Thyroid gland (tissue), 4 donors: ENCODE measurements around the gene PPP3CA.

ENCODE experiments used
- CTCF ChIP-seq, 6 experiments: fragments of 200-600 bp in 3 of 6; fragments of 450-650 bp in 3 of 6; sonication (generic) in 3 of 6; IDR thresholded peaks; one replicate each; pipeline ENCODE4 v1.5.1; 2016 to 2019; ENCODE audit warnings: antibody characterized with exemption in 6 of 6, mild to moderate bottlenecking in 2 of 6, inconsistent platforms in 1 of 6, moderate library complexity in 1 of 6
- POLR2A ChIP-seq, 2 donors: fragments of 450-650 bp; IDR thresholded peaks; one replicate each; pipeline ENCODE4 v1.6.1; 2017; ENCODE audit warnings: antibody characterized with exemption in 2 of 2, mild to moderate bottlenecking in 2 of 2, moderate library complexity in 1 of 2

DNA sequence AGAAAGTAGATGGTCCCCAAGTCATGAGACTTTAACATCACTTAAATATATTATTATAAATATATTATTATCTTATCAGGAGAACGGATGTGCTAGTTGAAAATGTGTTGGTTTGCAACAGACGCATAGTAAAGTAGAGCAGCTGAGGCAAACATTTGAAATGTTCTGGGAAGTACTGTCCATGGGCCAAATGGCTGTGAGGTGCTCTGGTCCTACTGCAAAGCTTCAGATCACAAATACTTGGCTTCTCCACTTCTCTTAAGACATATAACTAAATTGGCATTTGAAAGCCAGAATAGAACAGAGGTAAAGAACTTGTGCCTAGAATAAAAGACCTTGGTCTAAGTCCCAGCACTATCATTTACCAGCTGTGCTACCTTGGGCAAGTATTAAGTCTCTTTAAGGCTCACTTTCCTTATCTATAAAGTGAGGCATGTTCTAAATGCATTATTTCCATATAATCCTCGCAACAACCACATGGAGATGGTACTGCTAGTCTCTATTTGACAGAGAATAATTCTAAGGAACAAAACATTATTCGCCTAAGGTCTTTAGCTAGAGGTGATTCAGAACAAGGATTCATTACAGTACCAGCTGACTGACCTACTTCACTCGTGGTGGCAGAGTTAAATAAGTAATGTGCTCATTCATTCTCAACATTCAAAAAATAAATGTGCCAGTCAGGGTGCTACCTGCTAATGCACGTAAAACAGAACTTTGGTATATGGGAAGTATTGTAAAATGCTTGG is 297.1 kb downstream of the PPP3CA start:
- TF ChIP-seq CTCF (IDR thresholded peaks at IDR 0.05) = no peak
- TF ChIP-seq POLR2A (IDR thresholded peaks at IDR 0.05) = no peak
